Left lung (tissue), 10 donors: Measurements from ENCODE around the gene RHOF. TPM values are rescaled to one million over a fixed set of nuclear protein-coding genes. Genes with fewer than 3 reads are reported as not detected.

Experiments used
- ATAC-seq: fragments of 200-7000 bp; cut with Tn5 transposase; one replicate; pipeline ENCODE4 v1.9.1; 2020; ENCODE audit warnings: moderate library complexity
- DNase-seq, 4 donors: peaks; one replicate each; pipeline ENCODE4 v3.0.0-alpha.2; 2013 to 2020
- H3K27ac ChIP-seq, 2 donors: fragments of 200-600 bp; sonication (generic) in 1 of 2; one replicate each; pipeline versions ENCODE4 v1.5.0 to v1.8.0; 2020 to 2021
- H3K27me3 ChIP-seq, 2 donors: fragments of 200-600 bp; sonication (generic) in 1 of 2; one replicate each; pipeline versions ENCODE4 v1.5.0 to v1.8.0; 2020 to 2021
- H3K36me3 ChIP-seq, 2 donors: fragments of 200-600 bp; sonication (generic) in 1 of 2; one replicate each; pipeline versions ENCODE4 v1.5.0 to v1.8.0; 2020 to 2021
- H3K4me1 ChIP-seq, 2 donors: fragments of 200-600 bp; one replicate each; pipeline ENCODE4 v1.8.0; 2021
- H3K4me3 ChIP-seq, 2 donors: fragments of 200-600 bp; sonication (generic) in 1 of 2; one replicate each; pipeline versions ENCODE4 v1.5.0 to v1.8.0; 2020 to 2021; ENCODE audit warnings: mild to moderate bottlenecking in 1 of 2
- H3K9me3 ChIP-seq, 2 donors: fragments of 200-600 bp; sonication (generic) in 1 of 2; one replicate each; pipeline versions ENCODE4 v1.5.0 to v1.8.0; 2020 to 2021
- CTCF ChIP-seq, 2 donors: fragments of 200-600 bp; sonication (generic) in 1 of 2; IDR thresholded peaks; one replicate each; pipeline versions ENCODE4 v1.5.0 to v1.8.0; 2021; ENCODE audit warnings: antibody characterized with exemption in 2 of 2
- intact Hi-C, 2 donors: fragments of 100-400 bp; cut with DNase I; formaldehyde crosslinking; loops; one replicate each; pipeline versions ENCODE4 v1.11.2 to v1.14.2; 2022
- polyA plus RNA-seq, 6 donors: library from polyadenylated mRNA; unstranded; fragments of 120-200 nt; gene quantifications; one replicate each; pipeline ENCODE4 v1.2.1, GENCODE V29; 2013; ENCODE audit not compliant: insufficient read length in 6 of 6
- total RNA-seq, 2 donors: library from RNA; stranded (reverse); fragmentation: NEBNext Ultra II Directional; extraction: Animal tissue kit (Norgen Biotek cat#: 25700); gene quantifications; one replicate each; pipeline ENCODE4 v1.2.1, GENCODE V29; 2021
- donor health status: DM: no; HTN: yes; CAD: no.
- donor health status: DM: no; HTN: no; CAD: no.

Gene RHOF
- total and polyA plus RNA-seq, 8 donors = 8.5 to 48.3 (median 12.3) TPM

GRCh38 chr12:121803861-121804416 is 10.5 kb upstream of the RHOF start, which contains the start of gene SETD1B:
TSS of gene SETD1B (plus strand) at chr12:121804009. CDS start at chr12:121804738, 729 bp downstream.
- ATAC-seq = peak; percentile 15
- peaks cover 0 to 13% of the 10 kb centered on the region in 2 donors for H3K36me3 ChIP-seq
- TF ChIP-seq CTCF (IDR thresholded peaks at IDR 0.05) = no peak
- H3K27ac ChIP-seq = peak within 1 kb of the TSS; percentile 100
- H3K9me3 ChIP-seq = no peaks in the 10 kb centered on the region
- peak within 1 kb of the TSS; percentile 69 to 86 for H3K4me3 ChIP-seq
- peak in 2 of 4 donors; percentile 78 to 92 for DNase-seq
- intact Hi-C loops = no loop called here
- H3K4me1 ChIP-seq = peaks cover 19 to 41% of the 10 kb centered on the region in 2 donors
- no peaks in the 10 kb centered on the region for H3K27me3 ChIP-seq

- intact Hi-C loops = no loop called here
- Histone ChIP-seq H3K4me1 (peaks cover 28 to 50% of the 10 kb centered on the region in 2 donors), H3K27me3 (no peaks in the 10 kb centered on the region), H3K9me3 (no peaks in the 10 kb centered on the region), H3K4me3 (peak overlapping the region; percentile 58 to 86), H3K27ac (peak overlapping the region; percentile 100), H3K36me3 (peaks cover 0 to 13% of the 10 kb centered on the region in 2 donors)
- peak; percentile 92 to 98 (median 96) for DNase-seq
- TF ChIP-seq CTCF (IDR thresholded peaks at IDR 0.05) = no peak
- ATAC-seq = peak; percentile 60
These were observed 9.6 kb upstream of the RHOF start for GRCh38 chr12:121802843-121803698.

- Histone ChIP-seq H3K27ac (peak overlapping the region; percentile 100), H3K4me1 (peaks cover 34 to 50% of the 10 kb centered on the region in 2 donors), H3K4me3 (peak overlapping the region; percentile 58 to 86), H3K9me3 (no peaks in the 10 kb centered on the region), H3K27me3 (no peaks in the 10 kb centered on the region), H3K36me3 (peaks cover 0 to 15% of the 10 kb centered on the region in 2 donors)
- TF ChIP-seq CTCF (IDR thresholded peaks at IDR 0.05) = no peak
- DNase-seq (no peak), ATAC-seq (no peak)
- intact Hi-C loops = no loop called here
These were observed 9.0 kb upstream of the RHOF start for GRCh38 chr12:121802485-121802842.

GRCh38 chr12:121801595-121802484 is 8.4 kb upstream of the RHOF start:
- H3K9me3 ChIP-seq = no peaks in the 10 kb centered on the region
- peak overlapping the region; percentile 58 to 86 for H3K4me3 ChIP-seq
- intact Hi-C loops = no loop called here
- H3K27me3 ChIP-seq = no peaks in the 10 kb centered on the region
- H3K4me1 ChIP-seq = peaks cover 35 to 50% of the 10 kb centered on the region in 2 donors
- ATAC-seq = no peak
- H3K36me3 ChIP-seq = peaks cover 0 to 15% of the 10 kb centered on the region in 2 donors
- H3K27ac ChIP-seq = peak overlapping the region; percentile 100
- no peak for DNase-seq
- TF ChIP-seq CTCF (IDR thresholded peaks at IDR 0.05) = no peak
